HG03354 (cell line): ENCODE measurements around the gene RBM47.
"Not testable (repeated sequence)": the region's sequence is repeated elsewhere in the genome, so short reads cannot be mapped to it uniquely, and the experiment has no call there.

Source experiments
- ATAC-seq: cut with Tn5 transposase; IDR thresholded peaks from one replicate; pipeline ENCODE4 v1.9.1; 2021; ENCODE audit warnings: mild to moderate bottlenecking; ENCODE audit not compliant: unreplicated experiment, poor library complexity, severe bottlenecking

The RBM47 gene

DNA sequence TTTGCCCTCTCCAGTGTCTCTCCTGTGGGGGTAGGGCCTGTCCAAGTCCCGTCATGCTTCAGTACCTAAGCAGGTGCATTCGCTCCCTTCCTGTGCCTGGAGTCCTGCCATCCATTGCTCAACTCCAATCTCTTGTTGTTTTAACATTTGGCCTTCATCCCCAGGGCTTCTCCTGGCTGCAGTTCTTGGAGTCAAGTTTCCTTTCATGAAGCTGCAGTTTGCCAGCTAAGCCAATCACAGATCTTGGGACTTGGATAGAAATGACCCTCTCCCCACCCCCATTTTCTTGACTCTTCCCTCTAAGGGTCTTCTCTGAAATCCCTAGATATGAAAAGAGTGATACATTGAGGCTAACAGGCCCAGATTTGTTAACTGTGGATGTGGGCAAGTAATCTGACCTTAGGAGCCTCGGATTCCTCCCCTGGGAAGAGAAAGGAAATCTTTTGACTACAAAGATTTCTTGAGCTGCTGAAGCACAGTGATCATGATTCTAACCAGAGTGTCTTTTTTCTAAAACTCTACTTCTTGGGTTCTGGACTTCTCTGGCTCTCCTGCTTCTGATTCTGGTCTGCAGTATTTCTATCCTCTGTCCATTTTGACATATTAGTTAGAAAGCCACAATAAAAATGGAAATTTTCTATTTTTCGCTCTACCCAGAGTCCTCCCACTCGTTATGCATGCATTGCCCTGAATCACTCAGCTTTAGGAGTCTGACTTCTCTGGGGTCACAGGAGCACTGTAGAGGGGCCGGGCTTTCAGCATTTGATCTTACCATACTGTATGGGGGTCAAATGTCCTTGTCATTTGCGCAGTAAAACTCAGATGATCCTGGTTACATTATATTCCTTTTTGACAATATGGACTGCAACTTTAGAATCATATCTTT is 233.5 kb downstream of the RBM47 start:
- no peak for ATAC-seq

DNA sequence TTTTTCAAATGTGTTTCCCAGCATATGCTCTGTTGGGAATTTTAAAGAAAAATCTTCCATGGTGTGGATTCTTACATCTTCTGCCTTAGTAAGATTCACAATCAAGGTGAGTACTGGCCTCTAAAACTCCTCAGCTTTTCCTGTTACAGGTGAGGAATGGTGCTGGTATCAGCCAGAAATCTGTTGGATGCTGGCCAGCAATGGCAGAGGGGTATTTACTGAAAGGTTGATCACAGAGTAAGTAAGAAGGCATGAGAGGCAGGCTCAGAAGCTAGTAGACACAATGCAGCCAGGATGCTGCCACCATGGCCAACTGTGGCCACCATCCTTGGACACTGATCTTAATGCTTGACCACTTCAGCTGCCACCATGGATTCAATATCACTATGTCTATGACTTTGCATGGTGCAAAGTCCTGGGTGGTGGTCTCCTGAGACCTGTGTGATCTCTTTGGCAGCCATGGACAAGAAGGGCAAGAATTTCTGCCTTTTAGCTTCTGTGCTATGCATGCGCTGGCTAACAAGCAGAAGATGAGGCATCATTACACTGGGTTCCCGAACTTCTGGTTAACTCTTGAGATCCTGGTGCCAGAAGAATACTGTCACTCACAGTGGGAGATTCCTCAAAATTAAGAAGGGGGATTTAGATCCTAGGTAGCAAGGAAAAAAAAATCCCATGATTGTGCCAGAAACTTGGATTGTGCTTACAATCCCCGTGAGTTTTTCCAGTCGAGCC is 234.3 kb downstream of the RBM47 start:
- no peak for ATAC-seq

DNA sequence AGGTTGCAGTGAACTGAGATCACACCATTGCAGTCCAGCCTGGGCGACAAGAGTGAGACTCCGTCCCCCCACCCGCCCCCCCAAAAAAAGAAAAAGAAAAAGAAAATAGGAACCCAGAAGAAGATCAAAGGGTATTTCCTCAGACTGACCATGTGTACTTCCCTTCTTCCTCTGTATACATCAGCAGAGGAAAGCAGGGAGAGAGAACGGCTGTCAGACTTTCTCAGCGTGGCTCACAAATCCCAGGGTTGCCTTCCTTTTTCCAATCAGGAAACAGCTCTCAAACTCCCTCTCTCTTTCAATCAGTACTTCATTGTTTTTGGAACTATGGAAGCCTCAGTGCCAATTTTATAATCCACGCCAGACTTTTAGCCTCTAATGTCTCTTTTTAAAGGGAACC is 235.4 kb downstream of the RBM47 start:
- no peak for ATAC-seq

DNA sequence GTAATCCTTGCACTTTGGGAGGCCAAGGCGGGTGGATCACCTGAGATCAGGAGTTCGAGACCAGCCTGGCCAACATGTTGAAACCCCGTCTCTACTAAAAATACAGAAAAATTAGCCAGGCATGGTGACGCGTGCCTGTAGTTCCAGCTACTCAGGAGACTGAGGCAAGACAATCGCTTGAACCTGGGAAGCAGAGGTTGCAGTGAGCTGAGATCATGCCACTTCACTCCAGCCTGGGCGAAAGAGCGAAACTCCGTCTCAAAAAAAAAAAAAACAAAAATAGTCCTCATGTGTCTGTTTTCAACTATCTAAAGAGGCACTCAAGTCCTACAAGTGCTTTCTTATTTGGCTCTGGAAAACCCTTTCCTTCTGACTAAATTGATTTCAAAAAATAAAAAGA is 237.4 kb downstream of the RBM47 start:
- not testable (repeated sequence) for ATAC-seq

DNA sequence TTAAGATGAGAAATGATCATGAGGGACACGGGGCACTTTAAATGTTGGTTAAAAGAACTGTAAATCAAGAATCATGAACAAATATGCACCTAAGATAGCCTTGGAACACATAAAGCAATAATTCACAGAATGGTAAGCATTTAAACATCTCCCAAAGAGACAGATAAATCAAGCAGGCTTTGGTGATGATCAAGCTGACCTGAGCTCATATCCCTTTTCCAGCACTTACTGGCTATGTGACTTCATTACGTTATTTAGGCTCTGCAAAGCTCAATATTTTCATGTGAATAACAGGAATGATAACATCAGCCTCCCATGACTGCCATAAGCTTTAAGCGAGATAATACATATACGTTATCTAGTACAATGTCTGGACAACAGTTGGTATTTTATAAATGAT is 239.7 kb downstream of the RBM47 start:
- ATAC-seq: no peak

DNA sequence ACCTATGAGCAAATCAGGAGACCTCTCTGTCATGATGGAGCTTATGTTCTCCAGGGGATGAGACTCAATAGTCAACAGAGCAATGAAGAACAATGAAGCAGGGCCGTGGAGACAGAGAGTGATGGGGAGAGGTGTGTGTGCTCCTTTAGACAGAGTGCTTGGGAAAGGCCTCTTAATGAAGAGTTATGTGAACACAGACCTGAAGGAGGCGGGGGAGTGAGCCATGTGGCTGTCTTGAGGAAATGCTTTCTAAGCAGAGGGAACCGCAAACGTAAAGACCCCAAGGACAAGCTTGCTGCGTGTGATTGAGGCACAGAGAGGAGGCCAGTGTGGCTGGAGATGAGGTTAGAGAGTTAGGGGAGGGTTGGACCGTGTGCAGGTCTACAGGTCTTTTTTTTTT is 241.4 kb downstream of the RBM47 start:
- no peak for ATAC-seq

DNA sequence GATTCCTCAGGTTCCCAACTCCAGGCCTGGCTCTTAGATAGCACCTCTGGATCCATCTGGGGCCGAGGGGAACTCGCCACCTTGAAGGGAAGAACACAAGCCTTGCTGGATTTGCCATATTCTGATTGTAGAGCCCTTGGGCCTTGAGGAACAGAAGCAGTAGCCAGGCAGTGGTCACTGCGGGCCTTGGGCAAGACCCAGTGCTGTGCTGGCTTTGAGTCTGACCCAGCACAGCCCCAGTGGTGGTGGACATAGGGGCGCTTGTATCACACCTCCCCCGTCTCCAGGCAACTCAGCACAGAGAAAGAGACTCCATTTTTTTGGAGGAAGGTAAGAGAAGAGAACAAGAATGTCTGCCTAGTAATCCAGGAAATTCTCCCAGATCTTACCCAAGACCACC is 249.0 kb downstream of the RBM47 start:
- ATAC-seq: no peak

DNA sequence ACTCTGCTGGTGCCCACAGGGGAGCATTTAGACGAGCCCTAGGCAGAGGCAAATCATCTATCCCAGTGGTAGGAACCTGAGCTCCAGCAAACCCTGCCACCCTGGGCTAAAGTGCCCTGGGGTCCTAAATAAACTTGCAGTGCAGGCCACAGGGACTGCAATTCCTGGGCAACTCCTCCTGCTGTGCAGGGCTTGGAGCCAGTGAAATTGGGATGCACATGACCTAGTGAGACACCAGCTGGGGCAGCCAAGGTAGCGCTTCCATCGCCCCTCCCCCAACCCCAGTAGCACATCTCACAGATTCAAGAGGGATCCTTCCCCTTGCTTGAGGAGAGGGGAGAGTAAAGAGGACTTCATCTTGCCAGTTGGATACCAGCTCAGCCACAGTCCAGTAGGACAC is 250.4 kb downstream of the RBM47 start:
- ATAC-seq: no peak

DNA sequence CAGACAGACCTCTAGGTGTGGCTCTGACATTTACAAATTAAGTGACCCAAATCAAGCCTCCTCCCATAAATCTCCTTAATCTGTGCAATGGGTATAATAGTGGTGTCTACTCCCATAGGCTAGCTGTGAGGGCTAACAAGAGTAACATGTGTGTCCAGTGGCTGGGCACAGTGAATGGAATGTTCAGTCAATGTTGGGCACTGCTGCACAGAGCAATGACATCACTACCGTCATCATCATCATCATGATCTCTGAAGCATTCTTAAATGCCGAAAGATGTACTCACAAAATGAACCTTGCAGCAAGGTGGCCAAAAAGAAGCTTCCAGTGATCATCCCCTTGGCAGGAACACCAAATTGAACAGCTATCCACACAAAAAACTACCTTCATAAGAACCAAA is 251.0 kb downstream of the RBM47 start:
- ATAC-seq: no peak

DNA sequence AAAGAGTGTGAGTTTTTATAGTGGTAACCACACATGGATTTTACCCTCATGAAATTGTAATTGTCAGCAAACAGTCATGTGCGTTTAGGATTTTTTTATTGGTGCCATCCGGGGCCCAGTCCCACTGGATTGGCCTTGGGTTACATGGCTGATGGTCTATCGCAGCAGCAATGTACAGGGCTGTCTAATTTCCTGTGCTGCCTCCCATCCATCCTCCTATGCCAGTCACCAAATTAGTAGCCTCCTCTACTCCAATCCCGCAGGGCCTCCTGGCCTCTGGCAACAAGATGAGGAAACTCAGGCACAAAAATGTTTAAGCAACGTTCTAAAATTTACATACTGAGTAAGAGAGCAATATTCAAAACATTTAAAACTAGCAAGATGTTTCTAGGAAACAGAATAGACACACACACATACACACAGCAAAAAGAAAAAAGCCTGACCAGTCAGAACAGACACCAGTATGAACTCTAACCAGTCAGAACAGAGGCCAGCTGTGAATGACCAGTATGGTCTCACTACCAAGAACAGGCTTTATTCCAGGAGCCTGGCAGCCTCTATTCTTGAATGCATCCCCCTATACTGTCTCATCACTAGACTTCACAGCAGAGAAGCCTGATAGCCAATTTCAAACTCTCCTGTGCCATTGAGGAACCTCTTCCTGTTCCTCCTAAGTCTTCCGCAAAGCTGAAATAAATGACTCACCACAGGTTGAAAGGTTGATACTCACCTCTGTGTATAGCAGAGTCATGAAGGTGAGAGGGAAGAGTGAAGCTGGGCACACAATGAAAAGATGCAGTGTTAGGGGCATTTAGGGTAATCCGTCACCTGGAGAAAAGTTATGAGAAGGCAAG is 251.9 kb downstream of the RBM47 start:
- peak; percentile 57 for ATAC-seq

DNA sequence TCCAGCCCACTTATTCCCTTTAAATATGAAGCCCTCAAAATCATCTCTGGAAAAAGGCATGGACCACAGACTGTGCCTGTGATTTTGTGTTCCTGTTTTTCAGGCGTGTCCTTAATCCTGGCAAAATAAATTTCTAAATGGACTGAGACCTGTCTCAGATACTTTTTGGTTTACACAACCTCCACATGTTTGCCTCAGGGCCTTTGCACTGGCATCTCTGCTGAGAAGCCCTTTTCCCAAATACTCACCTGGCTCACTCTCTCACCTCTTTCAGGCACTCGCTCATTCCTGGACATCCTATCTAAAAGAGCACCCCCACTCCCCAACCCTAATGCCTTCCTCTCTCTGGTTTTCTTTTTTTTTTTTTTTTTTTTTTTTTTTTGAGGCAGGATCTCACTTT is 254.0 kb downstream of the RBM47 start:
- no peak for ATAC-seq

DNA sequence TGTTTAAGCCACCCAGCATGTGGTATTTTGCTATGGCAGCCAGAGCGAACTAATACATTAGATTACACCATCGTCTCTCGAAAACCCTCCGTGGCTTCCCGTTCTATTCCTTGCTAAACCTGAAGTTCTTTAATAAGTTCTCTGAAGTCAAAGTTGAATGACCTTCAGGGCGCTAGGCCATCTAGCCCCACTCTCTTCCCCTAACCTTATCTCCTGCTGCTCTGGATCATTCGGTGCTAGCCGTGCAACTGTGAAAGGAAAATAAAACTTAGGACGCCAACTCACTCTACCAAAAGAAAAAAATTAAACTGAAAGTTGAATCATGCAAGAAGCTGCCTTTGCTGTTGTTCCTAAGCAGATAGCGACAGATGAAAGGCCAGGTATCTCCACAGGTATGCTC is 254.6 kb downstream of the RBM47 start:
- ATAC-seq: no peak

DNA sequence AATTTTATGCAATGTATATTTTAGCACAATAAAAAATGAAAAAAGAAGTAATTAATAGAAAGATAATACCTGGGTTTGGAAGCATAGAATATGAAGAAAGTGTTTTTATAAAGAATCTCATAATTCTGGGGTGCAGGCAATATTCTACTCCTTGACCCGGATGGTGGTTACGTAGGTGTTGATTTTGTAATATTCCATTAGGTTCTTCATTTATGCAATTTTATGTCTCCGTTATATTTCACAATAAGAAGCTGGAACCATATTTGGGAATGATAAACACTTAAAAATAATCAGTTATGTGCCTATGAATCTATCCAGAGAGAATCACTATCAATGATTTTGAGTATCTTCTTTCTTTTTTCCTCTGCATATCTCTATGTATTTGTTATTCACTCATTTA is 256.0 kb downstream of the RBM47 start:
- no peak for ATAC-seq
